Activated CD8-positive, alpha-beta memory T cell treated with anti-CD3 and anti-CD28 coated beads, Interleukin-2, amount 50 U/mL, for 24 hours (primary cell): ENCODE data around the gene ARHGAP20.
"Not testable (repeated sequence)": the region's sequence is repeated elsewhere in the genome, so short reads cannot be mapped to it uniquely, and the experiment has no call there.

ENCODE experiments used
- DNase-seq: peaks from one replicate; pipeline ENCODE4 v3.0.0-alpha.2; 2020; ENCODE audit errors: extremely low read depth

ARHGAP20 gene

GRCh38 chr11:110720431-110721275 is 8.4 kb upstream of the ARHGAP20 start:
- no peak for DNase-seq

- no peak for DNase-seq
These were observed 4.1 kb upstream of the ARHGAP20 start for GRCh38 chr11:110716361-110716760.

- DNase-seq: no peak
These were observed 3.3 kb upstream of the ARHGAP20 start for GRCh38 chr11:110715541-110715940.

GRCh38 chr11:110713449-110713776 is 1.2 kb upstream of the ARHGAP20 start:
- no peak for DNase-seq

- no peak for DNase-seq
These were observed 617 bp upstream of the ARHGAP20 start for GRCh38 chr11:110712659-110713448.

GRCh38 chr11:110711448-110711775 is 825 bp downstream of the ARHGAP20 start:
- DNase-seq: no peak

GRCh38 chr11:110710628-110711381 is 1.4 kb downstream of the ARHGAP20 start:
- no peak for DNase-seq

- no peak for DNase-seq
These were observed 7.9 kb downstream of the ARHGAP20 start for GRCh38 chr11:110704210-110704864.

GRCh38 chr11:110691926-110692325 is 20.3 kb downstream of the ARHGAP20 start:
- no peak for DNase-seq

GRCh38 chr11:110689306-110689705 is 22.9 kb downstream of the ARHGAP20 start:
- DNase-seq: no peak

- DNase-seq: no peak
These were observed 32.8 kb downstream of the ARHGAP20 start for GRCh38 chr11:110679323-110679975.

- DNase-seq: no peak
These were observed 36.7 kb downstream of the ARHGAP20 start for GRCh38 chr11:110675548-110675947.

- DNase-seq: no peak
These were observed 46.4 kb downstream of the ARHGAP20 start for GRCh38 chr11:110665689-110666465.

- DNase-seq: no peak
These were observed 56.3 kb downstream of the ARHGAP20 start for GRCh38 chr11:110655967-110656366.

- DNase-seq: no peak
These were observed 57.8 kb downstream of the ARHGAP20 start for GRCh38 chr11:110654456-110654855.

GRCh38 chr11:110645253-110645652 is 67.0 kb downstream of the ARHGAP20 start:
- DNase-seq: no peak

- DNase-seq: no peak
These were observed 77.9 kb downstream of the ARHGAP20 start for GRCh38 chr11:110634370-110634769.

- no peak for DNase-seq
These were observed 80.7 kb downstream of the ARHGAP20 start for GRCh38 chr11:110631551-110631950.

- DNase-seq: no peak
These were observed 82.6 kb downstream of the ARHGAP20 start for GRCh38 chr11:110629594-110629993.

- no peak for DNase-seq
These were observed 90.4 kb downstream of the ARHGAP20 start for GRCh38 chr11:110621826-110622225.

GRCh38 chr11:110619366-110619765 is 92.9 kb downstream of the ARHGAP20 start:
- not testable (repeated sequence) for DNase-seq
